DMS114 treated with DMSO at 0.1 percent for 48 hours (cell line): ENCODE data around the gene BPI.
A peak's percentile ranks its signal among the peaks of the same experiment; 100 is the strongest.
"Not testable (repeated sequence)": the region's sequence is repeated elsewhere in the genome, so short reads cannot be mapped to it uniquely, and the experiment has no call there.

Experiments
- DNase-seq: peaks from one replicate; lab custom pipeline; 2025; ENCODE audit not compliant: unreplicated experiment; lab: John Stamatoyannopoulos, UW

Gene BPI

DNA sequence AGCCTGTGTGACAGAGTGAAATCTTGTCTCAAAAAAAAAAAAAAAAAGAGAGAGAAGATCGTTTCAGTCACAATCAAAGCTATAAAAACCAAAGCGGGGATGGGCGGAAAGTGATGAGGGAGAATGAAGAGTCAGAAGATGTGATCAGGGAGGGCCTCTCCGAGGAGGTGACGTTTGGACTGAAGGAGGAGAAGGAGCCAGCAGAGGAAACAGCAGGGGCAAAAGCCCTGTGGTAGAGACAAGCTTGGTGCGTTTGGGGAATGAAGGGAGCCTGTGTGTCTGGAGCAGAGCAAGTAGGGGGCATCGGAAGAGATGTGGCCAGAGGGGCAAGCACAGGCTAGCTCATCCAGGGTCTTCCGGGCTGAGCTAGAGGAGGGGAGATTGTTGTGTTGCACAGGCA lies 27.9 kb downstream of the BPI start:
- no peak for DNase-seq

DNA sequence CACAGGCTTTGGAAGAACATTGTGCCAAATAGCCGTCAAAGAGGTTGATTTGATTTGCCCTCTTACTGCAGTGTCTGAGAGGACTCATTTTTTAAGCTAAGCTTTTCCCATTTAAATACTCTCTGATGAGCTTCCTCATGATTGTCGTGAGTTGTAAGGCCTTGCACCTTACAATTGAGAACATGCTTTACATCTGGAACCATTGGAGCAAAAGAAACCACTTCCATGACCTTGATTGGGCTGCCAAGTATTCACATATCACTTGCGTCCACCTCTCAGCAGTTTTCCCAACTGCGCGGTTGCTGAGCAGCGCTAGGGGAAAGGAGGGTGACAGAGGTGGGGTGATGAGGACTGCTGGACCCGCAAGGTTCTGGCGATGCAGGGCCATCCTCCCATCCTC lies 30.1 kb downstream of the BPI start:
- no peak for DNase-seq

DNA sequence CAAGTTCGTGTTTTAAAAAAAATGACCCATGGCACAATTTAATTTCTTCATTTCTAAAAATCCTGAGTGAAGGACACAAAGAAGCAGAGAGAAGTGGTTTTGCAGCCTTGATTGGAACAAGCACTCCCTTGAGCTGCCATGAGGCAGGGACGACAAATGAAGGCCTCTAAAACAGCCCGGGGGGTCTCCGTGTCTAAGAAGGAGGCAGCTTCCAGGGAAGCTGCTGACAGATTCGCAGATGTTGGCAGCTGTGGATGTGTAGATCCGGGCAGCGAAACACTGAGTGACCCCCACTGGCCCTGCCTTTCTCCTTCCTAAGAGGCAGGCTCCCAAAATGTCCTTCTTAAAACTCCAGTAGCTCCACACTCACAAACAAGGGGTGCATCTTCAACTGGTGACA lies 32.8 kb downstream of the BPI start:
- no peak for DNase-seq

DNA sequence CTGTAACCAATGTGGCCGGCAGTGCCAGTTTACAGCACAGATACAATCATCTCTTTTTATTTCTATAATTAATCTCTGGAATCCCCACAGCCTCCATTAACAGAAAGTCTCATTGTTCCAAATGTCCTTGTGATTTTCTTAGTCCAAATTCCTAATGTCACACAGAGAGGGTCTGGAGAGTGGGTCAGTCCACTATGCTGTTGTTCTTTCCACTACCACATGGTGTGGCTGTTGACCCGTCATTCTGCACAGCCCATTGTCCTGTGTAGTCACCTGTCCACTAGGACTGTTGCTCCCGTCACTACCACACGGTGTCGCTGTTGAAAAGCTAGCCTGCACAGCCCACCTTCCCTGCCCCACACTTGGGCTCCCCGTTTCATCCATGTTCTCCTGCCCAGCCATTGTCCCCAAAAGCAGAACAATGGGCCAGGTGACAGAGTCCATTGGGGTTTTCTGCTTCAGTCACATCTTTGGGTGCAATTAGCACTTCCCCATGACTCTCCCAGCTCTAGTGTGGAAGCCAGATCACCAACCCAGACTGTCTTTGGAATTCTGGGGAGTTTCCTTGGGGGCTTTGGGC lies 33.7 kb downstream of the BPI start:
- no peak for DNase-seq

DNA sequence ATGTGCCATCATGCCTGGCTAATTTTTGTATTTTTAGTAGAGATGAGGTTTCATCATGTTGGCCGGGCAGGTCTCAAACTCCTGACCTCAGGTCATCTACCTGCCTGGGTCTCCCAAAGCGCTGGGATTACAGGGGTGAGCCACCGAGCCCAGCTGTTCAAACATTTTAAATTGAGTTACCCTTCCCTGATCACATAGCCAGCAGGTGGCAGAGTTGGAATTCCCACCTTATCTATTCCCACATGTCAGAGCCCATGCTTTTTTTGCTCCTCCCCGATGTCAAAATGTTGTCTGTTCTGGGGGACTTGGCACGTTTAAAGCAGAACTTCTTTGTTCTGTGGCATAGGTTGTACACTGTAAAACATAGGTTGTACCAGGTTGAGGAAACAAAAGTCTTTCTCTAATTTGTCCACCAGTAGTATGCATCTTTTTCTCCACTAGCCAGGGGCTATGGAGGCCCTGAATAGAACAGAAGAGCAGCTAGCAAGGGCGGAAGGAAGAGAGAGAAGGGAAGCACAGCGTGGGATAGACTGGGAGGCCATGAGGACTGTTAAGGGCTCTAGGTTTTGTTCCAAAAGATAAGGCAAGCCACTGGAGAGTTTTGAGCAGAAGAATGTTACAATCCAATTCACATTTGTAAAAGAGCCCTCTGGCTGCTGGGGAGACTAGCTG lies 35.0 kb downstream of the BPI start:
- peak; percentile 17 for DNase-seq

DNA sequence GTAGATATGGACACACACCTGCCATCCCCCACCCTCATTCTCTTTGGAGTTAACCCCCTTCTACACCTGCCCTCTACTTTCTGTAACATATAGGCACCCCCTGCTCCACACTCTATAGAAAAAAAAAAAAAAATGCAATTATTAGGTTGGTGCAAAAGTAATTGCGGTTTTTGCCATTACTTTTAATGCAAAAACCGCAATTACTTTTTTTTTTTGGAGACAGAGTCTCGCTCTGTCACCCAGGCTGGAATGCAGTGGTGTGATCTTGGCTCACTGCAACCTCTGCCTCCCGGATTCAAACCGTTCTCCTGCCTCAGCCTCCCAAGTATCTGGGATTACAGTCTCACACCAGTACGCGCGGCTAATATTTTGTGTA lies 35.6 kb downstream of the BPI start:
- not testable (repeated sequence) for DNase-seq

DNA sequence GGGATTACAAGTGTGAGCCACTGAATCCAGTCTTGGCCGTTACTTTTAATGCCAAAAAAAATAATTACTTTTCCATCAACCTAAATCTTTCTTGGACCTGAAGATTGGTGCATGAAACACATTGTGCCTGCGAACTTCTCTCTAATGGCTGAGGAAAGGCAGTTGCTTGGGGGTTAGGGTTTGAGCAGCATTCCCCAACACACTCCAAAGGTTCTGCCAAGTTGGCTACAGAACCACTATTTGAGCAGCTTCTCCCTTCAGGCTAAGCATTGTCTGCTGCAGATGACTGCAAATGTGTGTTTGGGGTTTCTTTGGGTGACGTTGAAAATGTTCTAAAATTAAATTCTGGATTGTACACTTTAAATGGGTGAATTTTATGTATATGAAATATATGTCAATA lies 36.0 kb downstream of the BPI start:
- DNase-seq = no peak

DNA sequence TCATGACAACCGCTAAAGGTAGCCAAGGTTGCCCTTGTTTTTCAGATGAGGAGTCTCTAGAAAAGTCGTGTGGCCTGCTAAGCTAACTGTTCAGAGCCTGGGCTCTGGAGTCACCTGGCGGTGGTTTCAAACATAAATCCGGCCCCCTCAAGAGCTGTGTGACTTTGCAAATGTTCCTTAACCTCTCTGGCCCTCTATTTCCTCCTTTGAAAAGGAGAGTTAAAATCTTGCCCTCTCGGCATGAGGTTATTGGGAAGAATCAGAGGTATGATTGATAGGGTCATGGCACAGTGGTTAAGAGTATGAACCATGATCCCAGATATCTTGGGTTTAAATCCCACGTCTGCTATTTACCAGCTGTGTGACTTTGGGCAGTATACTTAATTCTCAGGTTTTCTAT lies 36.7 kb downstream of the BPI start:
- no peak for DNase-seq

DNA sequence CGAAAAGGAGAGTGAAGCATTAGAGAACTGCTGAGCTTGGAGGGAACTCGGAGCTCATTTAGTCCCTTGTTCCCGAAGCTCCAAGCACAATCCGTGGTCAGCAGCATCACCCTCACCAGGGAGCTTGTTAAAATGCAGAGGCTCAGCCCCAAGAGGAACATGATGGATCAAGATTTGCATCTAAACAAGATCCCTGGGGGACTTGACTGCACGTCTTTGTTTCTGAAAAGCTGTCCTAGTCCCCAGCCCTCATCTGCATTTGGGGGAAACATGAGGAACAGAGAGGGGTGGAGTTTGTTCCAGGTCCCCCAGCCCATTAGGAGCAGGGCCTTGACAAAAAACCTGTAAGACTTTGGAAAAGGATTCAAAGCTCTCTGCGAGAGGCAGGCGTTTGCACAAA lies 38.3 kb downstream of the BPI start:
- no peak for DNase-seq

DNA sequence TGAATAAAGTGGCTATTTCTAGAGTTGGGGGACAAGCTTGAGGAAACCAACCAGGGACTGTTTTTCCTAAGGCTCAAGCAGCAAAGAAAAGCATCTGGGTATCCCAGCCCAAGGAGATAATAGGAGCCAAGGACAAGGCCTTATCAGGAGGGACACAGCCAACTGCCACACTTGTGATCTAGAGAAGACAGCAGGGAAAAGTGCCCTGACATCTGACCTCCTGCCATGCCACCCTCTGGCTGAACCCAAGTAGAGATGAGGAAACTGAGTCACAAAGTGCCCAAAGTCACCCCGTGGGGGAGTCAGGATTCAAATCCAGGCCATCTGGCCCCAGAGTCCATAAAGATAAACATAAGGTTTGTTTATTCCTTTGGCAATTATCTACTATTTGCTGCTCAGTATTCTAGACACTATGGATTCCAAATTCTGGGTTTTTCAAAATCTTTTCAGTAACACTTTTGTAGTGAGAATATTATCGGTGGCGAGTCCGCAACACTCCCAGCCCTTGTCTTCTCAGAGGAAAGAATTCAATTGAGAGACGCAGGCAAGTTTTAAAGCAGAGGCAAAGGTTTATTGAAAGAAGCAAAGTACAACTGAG lies 38.9 kb downstream of the BPI start:
- no peak for DNase-seq

DNA sequence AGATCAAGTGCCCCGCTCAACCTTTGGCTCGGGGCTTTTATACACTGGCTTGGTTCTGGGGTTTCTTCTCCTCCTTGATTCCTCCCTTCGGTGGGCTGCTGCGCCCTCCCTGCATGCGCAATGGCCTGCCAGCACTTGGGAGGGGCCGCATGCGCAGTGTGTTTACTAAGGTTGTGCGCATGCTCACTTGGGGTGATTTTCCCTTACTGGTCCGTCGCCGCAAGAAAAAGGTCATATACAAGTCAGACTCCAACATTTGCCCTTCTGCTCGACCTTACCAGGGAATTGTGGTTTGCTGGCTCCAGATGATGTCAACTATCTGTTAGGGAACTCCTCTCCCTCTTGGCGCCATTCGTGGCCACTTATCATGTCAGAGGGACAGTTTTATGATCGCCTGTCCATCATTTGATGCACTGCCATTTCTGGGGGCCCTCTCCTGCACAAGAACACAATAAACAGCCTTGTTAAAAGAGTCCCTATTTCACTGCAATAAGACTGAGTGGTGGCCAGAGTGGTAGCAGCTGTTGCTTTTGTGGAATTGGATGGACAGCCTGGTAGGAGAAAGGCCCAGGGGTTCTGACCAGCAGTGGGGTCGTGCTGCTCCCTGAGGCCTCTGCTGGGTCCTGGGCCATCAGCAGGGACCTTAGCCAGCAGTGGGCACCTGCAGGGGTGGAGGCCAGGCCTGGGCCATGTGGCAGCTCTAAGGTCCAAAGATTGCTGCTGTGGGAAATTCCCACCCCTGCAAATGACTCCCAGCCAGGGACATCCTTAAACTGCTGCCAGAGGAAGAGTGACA lies 39.6 kb downstream of the BPI start:
- no peak for DNase-seq

DNA sequence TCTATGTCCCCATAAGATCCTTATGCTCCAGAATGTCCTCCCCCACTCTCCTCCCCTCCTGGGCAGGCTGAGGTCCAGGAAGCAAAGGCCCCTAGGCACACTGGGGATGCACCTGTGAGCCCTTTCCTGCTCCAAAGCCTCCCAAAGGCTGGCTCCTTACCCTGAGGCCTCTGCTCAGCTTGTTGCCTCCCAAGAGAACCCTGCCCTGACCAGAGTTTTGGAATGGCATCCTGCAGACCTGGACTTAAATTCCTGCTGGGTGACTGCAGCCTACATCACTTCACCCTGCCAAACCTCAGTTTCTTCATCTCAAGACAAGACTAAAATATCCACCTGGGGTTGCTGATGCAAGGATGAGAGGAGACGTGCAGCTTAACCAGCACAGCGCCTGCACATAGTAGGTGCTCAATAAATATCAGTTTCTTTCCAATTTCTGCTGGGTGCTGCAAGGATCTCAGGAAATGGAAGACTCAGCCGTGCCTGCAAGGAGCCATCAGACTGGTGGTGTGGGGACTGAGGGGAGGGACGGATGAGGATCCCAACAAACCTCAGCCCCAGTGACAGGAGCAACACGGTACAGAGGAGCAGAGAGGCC lies 40.2 kb downstream of the BPI start:
- DNase-seq = no peak

DNA sequence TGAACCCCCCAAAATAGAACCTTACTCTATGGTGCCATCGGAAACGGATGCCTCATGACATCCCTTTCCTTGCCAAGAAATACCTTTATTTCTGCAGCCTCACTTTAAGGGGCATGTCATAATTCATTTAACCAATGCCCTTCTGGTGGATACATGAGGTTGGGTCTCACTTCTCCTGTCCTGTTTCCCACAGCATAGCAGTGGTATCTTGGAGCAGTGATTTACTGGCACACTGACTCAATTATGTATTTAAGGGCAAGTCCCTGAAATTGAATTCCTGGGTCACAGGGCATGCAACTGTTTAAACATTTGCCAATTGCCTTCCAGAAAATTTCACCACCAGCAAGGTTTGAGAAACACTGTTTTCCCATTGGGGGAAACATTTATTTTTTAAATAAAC lies 41.7 kb downstream of the BPI start:
- no peak for DNase-seq

DNA sequence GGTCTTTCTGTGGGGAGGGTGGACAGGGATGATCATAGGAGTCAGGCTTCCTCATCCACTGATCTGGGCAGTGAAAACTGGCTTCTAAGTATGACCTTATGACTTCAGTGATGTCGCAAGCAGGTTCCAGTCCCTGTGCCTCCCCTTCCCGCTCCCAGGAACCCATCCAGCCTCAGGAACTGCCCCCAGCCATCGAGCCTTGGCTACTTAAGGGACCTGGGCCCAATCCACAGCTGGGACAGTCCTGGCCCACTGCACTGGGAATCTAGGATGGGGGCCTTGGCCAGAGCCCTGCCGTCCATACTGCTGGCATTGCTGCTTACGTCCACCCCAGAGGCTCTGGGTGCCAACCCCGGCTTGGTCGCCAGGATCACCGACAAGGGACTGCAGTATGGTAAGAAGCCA lies 42.3 kb downstream of the BPI start, which contains the start of gene LBP:
Gene LBP, plus strand, starts transcription at position 236 of the 405 bp plus-strand sequence. Its CDS starts 35 bp downstream, at position 271.
- DNase-seq = no peak

DNA sequence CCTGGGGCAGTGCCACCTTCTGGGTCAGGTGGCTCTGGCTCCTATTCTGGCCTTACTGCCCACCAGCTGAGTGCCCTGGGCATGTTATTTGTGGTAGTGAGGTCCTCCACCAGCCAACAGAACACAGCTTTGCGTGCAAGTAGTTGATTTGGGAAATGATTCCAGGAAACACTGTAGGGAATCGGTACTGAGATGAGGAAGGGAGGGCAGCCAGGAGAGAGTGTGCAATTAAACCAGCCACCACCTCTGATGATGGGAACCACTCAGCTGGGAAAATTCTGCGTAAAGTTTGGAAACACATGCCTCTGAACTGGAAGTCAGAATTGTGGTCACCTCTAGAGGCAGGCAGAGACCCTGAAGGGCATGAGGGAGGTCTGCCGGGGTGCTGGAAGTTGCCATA lies 42.8 kb downstream of the BPI start:
- no peak for DNase-seq

DNA sequence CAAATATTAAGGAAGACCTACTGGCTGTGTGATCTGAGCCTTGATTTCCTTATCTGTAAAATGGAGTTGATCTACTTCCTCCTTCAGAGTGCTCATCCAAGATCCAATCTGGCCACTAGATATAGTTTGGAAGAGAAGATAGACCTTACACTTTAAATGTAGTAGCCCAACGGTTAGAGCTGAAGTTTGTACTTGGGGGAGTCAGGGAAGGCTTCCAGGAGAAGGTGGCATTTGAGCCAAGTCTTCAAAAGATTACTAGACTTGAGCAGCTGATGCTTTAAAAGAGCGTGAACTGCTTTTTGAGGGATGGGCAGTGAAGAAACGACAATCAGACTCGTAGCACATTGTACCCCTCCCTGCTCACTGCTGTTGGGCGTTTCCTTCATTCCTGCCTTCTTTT lies 45.9 kb downstream of the BPI start:
- DNase-seq = no peak

DNA sequence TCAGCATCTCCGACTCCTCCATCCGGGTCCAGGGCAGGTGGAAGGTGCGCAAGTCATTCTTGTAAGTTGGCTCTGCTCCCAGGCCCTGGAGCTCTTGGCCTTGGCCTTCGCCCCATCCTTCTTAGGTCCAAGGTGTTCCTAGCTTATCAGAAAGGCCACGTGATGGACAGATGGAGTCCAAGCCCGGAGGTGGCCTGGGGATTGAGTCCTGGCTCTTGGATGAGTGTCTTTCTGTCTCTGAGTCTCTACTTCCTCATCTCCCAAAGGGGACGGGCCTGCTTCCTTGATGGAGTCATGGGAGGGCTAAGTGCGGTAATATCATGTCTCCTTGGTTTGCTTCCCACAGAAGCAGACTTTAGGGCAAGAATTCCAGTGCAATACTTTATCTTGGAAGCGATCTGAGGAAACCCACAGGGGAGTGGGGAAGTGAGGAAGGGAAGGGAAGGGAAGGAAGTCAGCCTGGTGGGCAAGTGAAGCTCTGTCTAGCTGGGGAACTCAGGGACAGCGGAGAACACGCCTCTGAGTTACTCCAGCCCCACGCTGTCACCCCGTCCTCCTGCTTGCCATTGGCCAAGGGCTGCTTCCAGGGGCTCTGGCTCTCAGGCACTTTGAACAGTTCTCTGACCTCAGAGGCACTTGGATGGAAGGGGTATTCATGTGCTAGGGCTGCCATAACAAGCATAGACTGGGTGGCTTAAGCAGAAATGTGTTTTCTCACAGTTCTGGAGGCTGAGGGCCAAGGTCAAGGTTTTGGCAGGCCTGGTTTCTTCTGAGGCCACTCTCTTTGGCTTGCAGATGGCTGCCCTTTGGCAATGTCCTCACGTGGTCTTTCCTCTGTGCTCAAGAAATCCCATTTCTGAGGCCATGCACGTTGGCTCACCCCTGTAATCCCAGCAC lies 47.2 kb downstream of the BPI start:
- no peak for DNase-seq

DNA sequence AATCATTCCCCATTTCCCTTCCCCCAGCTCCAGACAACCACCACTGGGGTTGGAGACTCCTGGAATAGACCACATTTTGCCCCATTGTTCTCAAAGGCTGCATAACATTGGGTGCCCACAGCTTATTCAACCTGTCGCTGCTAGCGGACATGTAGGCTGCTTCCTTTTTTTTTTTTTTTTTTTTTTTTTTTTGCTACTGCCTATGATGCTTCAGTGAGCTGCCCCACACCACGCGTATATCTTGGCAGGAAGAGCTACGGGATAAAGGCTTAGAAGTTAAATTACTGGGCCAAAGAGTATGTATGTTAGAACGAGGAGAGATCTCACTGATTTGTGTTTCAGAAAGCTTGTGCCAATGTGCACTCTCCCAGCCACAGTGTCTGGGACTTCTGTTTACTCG lies 49.4 kb downstream of the BPI start:
- no peak for DNase-seq

DNA sequence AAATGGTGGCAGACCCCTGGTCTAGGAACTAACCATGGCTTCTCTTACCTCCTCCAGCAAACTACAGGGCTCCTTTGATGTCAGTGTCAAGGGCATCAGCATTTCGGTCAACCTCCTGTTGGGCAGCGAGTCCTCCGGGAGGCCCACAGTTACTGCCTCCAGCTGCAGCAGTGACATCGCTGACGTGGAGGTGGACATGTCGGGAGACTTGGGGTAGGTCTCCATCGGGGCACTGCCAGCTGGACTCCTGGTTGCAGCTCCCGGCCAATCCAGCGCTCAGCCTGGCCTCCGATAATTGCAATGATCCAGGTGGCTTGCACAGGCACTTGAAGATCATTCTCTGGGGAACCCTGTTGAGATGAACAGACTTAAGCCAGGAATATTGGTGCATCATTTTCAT lies 50.3 kb downstream of the BPI start:
- no peak for DNase-seq

DNA sequence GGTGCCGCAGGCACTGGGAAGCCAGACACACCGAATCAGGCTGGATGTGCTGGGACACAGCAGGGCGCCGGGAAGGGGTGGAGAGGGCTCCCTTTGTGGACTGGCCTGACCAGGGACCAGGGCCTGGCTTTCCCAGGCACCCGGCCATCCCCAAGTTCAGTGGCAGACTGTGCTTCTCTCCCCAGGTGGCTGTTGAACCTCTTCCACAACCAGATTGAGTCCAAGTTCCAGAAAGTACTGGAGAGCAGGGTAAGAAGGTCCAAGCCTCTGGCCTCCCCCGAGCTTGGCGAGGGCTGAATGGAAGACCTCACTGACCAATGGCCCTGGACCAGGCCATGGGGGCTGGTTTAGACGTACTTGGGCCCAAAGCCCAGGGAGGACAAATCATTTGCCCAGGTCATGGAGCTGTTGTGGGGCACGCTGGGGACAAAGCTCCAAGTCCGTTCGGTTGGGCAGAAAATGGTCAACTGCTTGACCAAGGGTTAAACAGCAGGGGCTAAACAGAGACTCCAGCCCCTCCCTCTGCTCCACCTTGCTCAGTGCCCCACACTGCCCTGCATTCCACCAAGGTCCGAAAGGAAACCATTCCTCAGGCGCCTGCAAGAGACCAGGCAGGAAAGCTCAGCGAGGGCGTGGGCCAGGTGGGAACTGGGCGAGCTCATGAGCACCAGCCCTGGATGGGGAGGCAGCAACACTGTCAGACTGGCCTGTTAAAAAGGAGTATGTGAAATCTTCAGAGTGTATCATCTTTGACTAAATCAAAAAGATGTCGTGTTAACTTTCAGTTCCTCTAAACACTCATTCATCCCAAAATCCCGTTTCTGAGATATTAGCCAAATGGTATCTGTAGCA lies 51.4 kb downstream of the BPI start:
- no peak for DNase-seq
